Suppressor macrophage treated with lipopolysaccharide for 1 hour (primary cell): ENCODE results near the gene ALDH1L1.
"Not testable (repeated sequence)": the region's sequence is repeated elsewhere in the genome, so short reads cannot be mapped to it uniquely, and the experiment has no call there.

Source experiments
- DNase-seq, 3 donors: peaks; one replicate each; pipeline ENCODE4 v3.0.0-alpha.2; 2020 to 2022

ALDH1L1 gene

DNA sequence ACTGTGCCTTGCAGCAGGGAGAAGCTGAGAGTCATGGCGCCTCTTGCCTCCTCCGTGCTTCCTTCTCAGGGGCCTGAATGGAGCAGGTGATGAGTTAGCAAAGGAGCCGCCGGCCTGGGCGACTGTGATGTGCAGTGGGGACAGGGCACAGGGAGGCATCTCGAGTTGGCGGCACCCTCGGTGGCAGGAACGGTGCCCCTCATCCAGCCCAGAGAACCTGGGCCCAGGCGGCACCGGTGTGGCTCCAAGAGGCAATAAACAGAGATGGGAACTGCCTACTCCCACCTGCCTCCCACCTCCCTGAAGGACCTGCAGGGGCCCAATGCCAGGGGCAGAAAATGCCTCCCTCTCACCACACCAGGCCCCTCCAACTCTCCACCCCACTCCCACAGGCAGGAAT, 102.6 kb downstream of the ALDH1L1 start:
- DNase-seq = no peak

DNA sequence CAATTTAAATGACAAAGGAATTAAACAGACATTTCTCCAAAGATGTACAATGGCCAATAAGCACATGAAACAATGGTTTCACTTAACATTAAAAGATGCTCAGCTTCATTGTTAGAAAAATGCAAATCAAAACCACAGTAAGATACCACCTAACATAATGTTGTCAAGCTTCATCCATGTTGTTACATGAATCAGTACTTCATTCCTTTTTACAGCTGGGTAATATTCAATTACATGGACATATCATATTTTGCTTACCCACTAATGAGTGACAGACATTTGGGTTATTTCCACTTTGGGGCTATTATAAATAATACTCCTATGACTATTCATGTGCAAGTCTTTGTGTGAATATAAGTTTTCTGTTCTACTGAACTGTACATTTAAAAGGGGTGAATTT, 104.2 kb downstream of the ALDH1L1 start:
- no peak for DNase-seq

DNA sequence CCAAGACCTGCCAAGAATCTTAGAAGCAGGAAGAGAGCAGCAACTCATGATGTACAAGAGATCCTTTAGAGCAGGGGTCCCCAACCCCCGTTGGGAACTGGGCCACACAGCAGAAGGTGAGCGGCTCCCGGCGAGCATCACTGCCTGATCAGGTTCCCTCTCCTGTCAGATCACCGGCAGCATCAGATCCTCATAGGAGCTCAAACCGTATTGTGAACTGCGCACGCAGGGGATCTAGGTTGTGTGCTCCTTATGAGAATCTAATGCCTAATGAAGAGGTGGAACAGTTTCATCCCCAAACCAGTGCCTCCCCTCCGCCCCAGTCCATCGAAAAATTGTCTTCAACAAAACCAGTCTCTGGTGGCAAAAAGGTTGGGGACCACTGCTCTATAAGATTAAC, 110.2 kb downstream of the ALDH1L1 start:
- no peak for DNase-seq

DNA sequence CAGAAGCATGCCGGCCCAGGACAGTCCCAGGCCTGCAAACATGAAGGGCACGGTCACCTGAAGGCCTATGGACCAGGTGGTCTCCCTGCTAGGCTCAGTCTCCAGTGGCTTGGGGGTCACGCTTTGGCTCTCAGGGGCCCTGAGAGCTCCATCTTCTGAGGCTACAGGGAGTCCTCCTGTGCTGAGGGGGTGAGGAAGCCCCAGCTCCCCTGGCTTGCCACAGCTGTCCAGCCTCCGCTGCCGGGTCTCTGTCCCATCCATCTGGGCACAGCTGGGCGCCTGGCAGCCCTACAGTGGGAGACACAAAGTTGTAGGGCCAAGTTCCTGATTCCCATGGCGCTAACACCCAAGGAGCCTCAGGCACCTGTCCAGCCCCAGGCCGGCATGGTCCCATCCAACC, 112.4 kb downstream of the ALDH1L1 start:
- DNase-seq = no peak

DNA sequence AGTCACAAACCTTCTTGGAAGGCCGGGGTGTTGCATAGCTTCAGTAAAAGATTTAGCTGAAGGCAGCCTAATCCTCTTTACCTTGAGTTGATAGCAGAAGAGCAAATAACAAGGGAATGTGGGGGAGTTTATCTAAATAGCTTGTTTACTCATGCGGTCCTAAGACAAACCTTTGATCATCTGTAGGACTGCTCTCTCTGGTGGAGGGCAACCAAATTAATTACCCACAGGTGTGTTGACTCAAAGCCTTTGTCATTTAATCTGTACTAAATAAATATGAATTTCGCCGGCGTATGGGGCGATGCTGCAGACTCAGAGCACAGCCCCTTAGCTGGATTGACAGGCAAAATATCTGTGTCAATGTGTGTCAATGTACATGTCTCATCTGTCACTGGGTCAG, 113.7 kb downstream of the ALDH1L1 start:
- not testable (repeated sequence) for DNase-seq

DNA sequence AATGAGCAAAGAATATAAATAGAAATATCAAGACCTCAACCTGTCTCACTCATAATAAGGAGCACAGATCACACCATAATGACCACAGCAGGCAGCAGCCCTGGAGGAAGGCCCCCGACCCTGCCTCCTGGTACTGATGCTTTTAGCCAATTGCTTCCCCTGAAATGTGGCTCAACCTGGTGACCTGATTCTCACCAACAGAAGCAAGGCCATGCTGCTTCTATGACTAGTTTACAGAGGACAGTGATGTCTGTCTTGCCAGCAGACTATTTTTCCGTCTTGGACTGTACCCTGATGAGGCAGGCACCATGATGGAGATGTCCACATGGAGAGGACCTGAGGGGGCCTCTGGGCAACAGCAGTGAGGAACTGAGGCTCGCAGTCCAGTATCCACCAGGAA, 114.5 kb downstream of the ALDH1L1 start:
- no peak for DNase-seq

DNA sequence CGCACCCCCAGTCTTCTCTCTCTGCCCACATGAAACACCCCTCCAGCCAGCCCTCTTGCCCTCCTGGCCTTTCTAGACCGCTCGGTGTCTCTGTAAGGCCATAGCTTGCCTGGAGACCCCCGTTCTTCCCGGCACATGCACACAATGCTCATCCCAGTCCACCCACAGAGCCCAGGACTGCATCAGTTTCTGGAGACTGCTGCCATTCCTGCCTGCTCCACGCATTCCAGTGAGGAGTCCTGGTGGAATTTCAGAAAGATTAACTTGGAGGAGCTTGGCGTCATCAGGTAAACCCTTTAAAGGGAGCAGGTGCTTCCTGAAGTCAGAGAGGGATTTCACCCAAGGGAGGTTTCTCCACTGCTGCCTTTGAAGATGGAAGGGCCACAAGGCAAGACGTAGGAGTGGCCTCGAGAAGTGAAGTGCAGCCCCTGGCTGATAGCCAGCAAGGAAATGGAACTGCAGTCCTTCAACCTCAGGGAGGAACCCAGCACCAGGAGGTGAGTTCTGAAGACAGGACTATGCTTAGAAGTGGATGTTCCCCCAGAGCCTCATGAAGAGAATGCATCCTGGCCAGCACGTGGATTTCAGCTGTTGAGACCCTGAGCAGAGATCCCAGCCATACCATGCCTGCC, 115.6 kb downstream of the ALDH1L1 start:
- peak in 1 of 3 donors; percentile 15 for DNase-seq

DNA sequence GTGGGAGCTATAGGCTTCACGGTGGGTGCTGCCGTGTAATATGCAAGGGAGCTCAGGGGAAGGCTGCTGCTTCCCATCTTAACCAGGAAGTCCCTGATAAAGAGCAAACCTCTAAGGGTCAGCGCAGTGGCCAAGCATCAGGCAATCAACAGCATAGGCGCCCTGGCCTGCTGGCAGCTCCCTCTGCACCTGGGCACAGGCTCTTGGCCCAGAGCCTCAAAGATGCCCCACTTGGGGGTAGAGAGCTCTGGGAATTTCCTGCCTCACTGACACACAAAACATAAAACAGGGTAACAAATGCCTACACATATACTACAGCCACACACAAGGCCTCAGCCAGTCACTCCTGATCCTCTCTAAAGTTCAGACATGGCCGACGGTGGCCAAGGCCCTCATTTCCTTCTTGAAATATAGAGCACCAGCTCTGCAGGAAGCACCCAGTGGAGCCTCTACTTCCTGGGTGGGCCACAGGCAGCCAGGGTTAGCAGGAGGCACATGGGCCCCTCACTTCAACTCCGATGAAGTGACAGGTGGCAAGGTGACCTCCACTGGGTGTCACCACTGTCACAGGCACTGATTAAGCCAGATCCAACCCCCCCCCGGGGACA, 116.9 kb downstream of the ALDH1L1 start:
- no peak for DNase-seq

DNA sequence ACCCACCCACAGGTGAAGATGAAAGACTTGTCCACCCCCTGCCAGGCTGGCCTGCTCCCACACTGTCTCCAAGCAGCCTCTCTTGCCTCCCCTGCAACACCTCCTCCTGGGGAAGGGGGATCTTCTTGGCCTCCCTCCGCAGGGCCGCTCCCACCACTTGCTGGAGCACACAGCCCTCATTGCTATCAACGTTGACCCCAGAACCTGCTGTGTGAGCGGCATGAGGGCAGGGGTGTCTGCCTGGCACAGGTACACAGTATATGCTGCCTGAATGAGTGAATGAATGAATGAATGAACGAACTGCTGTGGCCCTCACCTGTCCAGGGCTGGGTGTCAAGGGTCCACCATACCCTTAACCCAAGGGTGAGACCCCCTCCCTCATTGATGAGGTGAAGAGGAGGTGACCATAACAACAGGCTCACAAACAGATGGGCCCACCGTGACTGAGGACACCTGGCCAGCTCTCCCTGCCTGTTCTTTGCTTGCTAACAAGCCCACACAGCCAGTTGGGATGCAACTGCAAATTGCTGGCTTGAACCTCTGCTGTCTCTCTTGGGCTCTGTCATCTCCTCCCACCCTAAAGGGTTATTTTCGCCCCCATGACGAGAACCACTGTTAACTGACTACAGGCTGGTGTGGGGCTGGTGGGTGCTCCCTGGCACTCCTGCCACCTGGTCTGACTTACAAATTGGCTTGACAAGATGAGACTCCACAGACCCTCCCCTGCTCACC, 118.9 kb downstream of the ALDH1L1 start:
- no peak for DNase-seq

DNA sequence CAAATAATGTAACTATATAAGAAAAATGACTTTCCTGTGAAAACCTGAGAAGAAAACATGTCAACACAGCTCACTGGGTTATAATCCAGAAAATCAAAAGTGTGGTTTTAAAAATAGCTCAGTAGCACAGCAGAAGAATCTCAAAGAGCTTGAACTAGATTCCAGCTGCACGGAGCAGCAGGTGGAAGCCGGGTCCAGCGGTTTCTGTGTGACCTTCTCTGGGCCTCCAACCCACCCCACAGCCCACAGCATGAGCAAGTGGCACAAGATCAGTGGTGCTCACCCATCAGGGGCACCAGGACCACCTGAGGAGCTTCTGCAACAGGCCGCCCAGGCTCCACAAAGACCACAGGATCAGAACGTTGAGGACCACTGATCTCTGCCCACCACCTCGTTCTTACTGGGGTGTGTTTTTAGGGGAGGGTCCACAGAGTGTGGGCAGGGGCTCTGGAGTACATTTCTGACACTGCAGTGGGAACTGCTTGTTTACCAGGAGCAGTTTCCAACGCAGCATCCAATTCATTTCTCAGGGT, 119.7 kb downstream of the ALDH1L1 start:
- DNase-seq = no peak

DNA sequence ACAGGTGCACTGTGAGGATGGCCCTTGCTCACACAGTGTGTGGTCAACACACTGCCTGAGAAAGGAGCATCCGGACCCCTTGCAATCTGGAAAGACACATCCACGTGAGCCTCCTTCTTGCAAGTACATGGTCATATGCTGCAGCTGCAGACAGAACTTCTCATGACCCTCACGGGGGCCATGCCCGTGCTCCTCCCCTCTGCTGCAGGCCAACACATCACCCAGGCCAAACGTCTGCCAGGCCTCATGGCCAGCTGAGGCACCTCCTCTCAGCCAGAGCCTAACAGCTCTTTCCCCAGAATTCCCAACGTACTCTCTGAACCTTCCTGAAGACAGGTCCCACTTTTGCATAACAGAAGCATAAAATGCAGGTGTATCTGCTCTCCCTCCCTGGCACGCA, 121.7 kb downstream of the ALDH1L1 start:
- no peak for DNase-seq

DNA sequence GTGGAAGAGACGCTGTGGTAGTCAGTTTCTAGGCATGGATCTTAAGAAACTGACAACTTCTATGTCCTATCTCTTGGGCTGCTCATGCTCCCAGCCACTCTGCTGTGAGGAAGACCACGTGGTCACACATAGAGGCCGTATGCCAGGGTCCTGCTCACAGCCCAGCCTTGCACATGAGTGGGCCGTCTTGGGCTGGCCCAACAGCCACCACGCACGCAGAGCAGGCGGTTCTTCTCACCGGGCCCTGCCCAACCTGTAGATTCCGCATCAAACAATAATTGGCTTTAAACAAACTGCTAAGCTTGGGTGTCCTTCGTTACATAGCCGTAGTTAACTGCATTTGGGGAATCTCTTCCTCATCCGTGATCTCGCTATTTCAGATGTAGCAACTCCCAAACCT, 122.5 kb downstream of the ALDH1L1 start:
- no peak for DNase-seq

DNA sequence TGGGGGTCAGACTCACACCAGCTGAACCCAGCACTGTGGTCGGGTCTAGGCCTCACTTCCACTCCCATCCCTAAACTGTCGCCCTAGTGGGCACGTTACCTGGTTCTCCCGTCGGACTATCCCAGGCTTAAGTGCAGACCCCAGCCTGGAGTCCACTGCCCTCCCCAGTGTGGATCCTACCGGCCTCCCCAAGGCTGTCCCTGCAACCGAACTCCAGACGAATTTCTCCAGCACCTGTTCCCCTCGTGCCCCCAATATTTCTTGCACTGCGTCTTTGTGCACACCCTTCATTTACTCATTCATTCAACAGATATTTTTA, 122.9 kb downstream of the ALDH1L1 start:
- no peak for DNase-seq

DNA sequence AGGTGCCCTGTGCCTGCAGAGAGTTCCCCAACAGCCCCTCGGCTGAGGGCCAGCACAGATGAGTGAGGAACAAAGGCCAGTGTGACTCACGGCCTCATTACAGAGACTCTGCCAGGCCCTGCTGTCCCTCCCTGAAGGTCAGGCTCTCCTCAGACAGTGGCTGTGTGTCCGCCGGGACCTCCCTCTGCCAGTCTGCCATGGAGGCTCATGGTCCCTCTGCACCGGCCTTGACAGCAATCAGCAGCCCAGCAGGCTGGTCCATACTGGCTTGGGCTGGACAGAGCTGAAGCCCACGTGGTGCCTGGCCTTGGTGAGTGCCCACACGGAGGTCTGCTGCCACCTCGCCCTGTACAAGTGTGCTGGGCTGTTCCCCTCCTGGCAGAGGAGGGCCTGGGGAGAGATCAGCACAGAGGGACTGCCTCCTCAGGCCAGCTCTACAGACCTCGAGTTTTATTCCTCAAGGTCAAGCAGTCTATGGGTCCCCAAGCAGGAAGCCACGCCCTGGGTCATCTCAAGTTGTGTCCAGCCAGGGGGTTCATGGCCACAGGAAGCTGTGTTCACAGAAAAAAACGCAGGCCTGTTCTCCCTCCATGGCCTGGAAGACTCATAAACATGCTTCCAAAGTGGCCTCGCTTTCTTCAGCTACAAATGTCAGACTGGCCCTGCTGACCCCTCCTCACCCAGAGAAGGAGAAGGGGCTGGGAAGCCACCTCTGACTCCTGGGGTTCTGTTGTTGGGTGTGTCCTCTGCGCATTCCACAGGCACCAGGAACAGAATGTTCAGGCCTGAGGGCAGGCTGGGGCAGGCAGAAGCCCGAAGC, 123.5 kb downstream of the ALDH1L1 start:
- DNase-seq = no peak

DNA sequence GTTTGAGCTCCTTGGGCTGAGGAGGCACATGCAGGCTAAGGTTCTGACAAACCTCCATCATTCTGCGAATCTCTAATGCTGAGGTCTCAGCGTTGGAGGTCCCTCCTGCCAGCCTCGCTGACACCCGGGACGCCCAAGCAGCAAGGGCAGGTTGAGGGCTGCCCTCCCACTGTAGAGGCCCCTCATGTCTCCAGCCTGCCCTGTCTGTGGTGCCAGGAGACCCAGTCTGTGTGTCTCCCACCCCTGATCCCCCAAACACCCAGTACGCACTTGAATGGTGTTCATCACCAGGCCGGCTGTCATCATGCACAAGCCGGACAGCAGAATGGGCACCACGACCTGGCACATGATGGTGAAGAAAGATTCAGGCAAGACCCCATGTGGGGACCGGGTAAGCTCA, 124.3 kb downstream of the ALDH1L1 start:
- DNase-seq = no peak

DNA sequence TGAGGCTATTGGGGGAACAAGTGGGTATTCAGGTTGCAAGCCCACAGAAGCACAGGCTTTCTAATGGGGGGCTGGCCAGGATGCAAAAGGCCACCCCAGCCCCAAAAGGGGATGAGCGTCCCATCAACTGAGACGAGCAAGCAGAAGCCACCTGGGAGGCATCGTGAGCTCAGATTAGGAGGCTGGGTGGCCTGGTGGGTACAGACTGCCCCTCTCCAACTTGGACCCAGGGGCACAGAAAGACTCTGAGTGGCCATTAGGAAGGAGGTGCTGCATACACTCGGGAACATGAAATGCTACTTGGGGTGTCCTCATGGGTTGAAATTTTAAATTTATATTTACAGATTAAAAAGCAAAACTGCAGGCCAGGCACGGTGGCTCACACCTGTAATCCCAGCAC, 125.5 kb downstream of the ALDH1L1 start:
- DNase-seq = no peak

DNA sequence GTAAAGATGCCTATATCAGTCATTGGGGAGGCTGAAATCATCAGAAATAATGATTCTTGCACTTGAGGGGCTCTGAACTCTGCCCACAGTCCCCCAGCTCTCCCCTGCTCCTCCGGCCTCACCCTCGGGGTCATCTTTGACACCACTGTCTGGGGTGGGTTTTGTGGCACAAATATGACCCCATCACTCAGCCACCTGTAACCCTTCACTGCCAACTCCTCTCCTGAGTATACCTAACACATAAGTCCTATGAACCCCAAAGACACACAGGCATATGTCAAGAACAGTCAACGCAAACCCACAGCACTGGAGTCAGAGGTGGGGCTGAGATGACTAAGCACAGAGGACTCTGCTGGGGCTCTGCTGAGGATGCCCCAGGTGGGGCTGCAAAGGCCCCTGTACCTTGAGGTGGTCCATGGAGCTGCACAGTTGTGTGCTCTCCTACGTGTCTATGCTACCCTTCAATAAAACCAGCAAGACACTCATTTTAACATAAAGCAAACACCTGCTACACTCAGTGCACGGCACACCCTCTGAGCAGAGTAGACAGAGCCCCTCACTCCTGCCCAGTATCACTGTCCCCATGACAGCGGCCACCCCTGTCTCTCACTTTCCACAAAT, 126.3 kb downstream of the ALDH1L1 start:
- no peak for DNase-seq
